Measurements from ENCODE around the gene LPCAT1. TPM values are rescaled to one million over a fixed set of nuclear protein-coding genes. Genes with fewer than 3 reads are reported as not detected.

LPCAT1 gene
- total RNA-seq, 1 experiment from 2014 or later = 75.0 TPM

DNA sequence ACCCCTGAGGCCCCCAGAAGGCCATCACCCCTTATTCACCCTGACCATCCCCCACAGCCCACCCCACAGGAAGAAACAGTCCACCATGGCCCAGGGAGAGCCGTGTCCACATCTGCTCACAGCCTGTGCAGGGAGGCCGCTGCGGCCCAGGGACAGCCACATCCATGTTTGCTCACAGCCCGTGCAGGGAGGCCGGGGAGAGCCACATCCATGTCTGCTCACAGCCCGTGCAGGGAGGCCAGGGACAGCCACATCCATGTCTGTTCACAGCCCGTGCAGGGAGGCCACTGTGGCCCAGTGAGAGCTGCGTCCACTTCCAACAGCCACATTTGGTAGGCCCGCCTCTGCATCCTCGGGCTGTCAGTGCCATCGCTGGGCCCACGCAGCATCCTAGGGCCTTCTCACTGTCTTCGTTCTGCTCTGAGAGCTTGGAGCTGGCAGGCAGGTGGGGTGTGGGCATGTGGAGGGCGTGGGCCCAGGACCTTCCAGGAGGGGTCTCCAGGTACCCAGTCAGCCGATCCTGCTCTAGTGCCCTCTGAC is 38.1 kb downstream of the LPCAT1 start:
- ATAC-seq (no peak), DNase-seq (ENCODE audit: low read depth, low spot score) (no peak)
- TF ChIP-seq FOSL1 (IDR thresholded peaks at IDR 0.05; ENCODE audit: low read depth) = no peak
- TF ChIP-seq, protein P1, sequence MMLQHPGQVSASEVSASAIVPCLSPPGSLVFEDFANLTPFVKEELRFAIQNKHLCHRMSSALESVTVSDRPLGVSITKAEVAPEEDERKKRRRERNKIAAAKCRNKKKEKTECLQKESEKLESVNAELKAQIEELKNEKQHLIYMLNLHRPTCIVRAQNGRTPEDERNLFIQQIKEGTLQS (IDR thresholded peaks at IDR 0.05) = no peak
- TF ChIP-seq SRF (IDR thresholded peaks at IDR 0.05; ENCODE audit: low read depth) = no peak
- TF ChIP-seq POLR2A (IDR thresholded peaks at IDR 0.05; ENCODE audit: borderline replicate concordance, extremely low read depth, insufficient read depth, insufficient read length) = no peak
- no peak for TF ChIP-seq JUND (IDR thresholded peaks at IDR 0.05)
- TF ChIP-seq, protein P2, sequence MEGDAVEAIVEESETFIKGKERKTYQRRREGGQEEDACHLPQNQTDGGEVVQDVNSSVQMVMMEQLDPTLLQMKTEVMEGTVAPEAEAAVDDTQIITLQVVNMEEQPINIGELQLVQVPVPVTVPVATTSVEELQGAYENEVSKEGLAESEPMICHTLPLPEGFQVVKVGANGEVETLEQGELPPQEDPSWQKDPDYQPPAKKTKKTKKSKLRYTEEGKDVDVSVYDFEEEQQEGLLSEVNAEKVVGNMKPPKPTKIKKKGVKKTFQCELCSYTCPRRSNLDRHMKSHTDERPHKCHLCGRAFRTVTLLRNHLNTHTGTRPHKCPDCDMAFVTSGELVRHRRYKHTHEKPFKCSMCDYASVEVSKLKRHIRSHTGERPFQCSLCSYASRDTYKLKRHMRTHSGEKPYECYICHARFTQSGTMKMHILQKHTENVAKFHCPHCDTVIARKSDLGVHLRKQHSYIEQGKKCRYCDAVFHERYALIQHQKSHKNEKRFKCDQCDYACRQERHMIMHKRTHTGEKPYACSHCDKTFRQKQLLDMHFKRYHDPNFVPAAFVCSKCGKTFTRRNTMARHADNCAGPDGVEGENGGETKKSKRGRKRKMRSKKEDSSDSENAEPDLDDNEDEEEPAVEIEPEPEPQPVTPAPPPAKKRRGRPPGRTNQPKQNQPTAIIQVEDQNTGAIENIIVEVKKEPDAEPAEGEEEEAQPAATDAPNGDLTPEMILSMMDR (IDR thresholded peaks at IDR 0.05 in 2 of 3, conservative IDR thresholded peaks at IDR 0.05 in 1 of 3; ENCODE audit: borderline replicate concordance in 1 of 3, insufficient read depth in 1 of 3, low read depth in 2 of 3, low read length in 2 of 3) = no peak
- no peak for TF ChIP-seq SIN3A (IDR thresholded peaks at IDR 0.05; ENCODE audit: low read depth)
- TF ChIP-seq, protein P3, sequence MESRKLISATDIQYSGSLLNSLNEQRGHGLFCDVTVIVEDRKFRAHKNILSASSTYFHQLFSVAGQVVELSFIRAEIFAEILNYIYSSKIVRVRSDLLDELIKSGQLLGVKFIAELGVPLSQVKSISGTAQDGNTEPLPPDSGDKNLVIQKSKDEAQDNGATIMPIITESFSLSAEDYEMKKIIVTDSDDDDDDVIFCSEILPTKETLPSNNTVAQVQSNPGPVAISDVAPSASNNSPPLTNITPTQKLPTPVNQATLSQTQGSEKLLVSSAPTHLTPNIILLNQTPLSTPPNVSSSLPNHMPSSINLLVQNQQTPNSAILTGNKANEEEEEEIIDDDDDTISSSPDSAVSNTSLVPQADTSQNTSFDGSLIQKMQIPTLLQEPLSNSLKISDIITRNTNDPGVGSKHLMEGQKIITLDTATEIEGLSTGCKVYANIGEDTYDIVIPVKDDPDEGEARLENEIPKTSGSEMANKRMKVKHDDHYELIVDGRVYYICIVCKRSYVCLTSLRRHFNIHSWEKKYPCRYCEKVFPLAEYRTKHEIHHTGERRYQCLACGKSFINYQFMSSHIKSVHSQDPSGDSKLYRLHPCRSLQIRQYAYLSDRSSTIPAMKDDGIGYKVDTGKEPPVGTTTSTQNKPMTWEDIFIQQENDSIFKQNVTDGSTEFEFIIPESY (IDR thresholded peaks at IDR 0.05; ENCODE audit: extremely low read depth, insufficient replicate concordance, low read length) = no peak
- no TSS peak for BruUV-seq (replicated peaks)
- Histone ChIP-seq H3K9me2 (ENCODE audit: insufficient read depth) (no peaks in the 10 kb centered on the region), H3K27ac (ENCODE audit: low read depth, low read length) (no peak overlapping the region), H3K36me3 (ENCODE audit: control insufficient read depth in 1 of 2, insufficient read depth in 2 of 2, low read length in 2 of 2) (peaks cover 7 to 15% of the 10 kb centered on the region in 2 experiments; a peak in 3 of 4 replicates), H3K9ac (ENCODE audit: low read length) (no peak overlapping the region), H3K4me3 (replicated peaks in 1 of 2; ENCODE audit: low read depth in 1 of 2, low read length in 2 of 2) (no peak overlapping the region), H3K4me1 (ENCODE audit: control insufficient read depth in 1 of 2, insufficient read depth in 2 of 2, low read length in 2 of 2) (no peaks in the 10 kb centered on the region), H3K4me2 (ENCODE audit: low read length) (no peak overlapping the region), H3K27me3 (ENCODE audit: insufficient read depth, low read length) (no peaks in the 10 kb centered on the region), H3K79me2 (ENCODE audit: insufficient read depth, low read length) (no peaks in the 10 kb centered on the region; the same call in 1 of the 2 replicates), H3K9me3 (ENCODE audit: control insufficient read depth in 1 of 2, insufficient read depth in 1 of 2, low read depth in 1 of 2, low read length in 2 of 2) (no peaks in the 10 kb centered on the region), H2AFZ (ENCODE audit: low read depth, low read length, poor library complexity, severe bottlenecking) (no peak overlapping the region), H4K20me1 (ENCODE audit: insufficient read depth) (no peaks in the 10 kb centered on the region)
- CTCF ChIA-PET = no interaction called here
- intact Hi-C loops (cut with micrococcal nuclease) = no loop called here
- RAD21 ChIA-PET (ENCODE audit: low non-redundant PET in 1 of 2, low total read pairs in 2 of 2, uncharacterized antibody in 2 of 2, unreplicated experiment in 2 of 2) = no interaction called here
- POLR2A ChIA-PET = no interaction called here

All from HCT116 (cell line).